CD4-positive, alpha-beta T cell (primary cell): Measurements from ENCODE around the gene ISG20. TPM values are rescaled to one million over a fixed set of nuclear protein-coding genes. Genes with fewer than 3 reads are reported as not detected.
"Not testable (repeated sequence)": the region's sequence is repeated elsewhere in the genome, so short reads cannot be mapped to it uniquely, and the experiment has no call there.

ENCODE experiments used
- ATAC-seq: fragments of 200-7000 bp; cut with Tn5 transposase; one replicate; pipeline ENCODE4 v1.10.0; 2022; ENCODE audit warnings: mild to moderate bottlenecking; ENCODE audit not compliant: poor library complexity
- CTCF ChIA-PET: fragments of 350-600 bp; sonication (Branson Sonifier 250); formaldehyde crosslinking; loops from one replicate; lab custom pipeline; 2021; ENCODE audit warnings: antibody characterized with exemption, inconsistent platforms; lab: Charles Lee
- POLR2A ChIA-PET: fragments of 350-600 bp; sonication (Branson Sonifier 250); formaldehyde crosslinking; loops from one replicate; lab custom pipeline; 2021; ENCODE audit warnings: antibody characterized with exemption, inconsistent platforms; lab: Charles Lee
- DNase-seq, 14 experiments: peaks; one replicate each; pipeline ENCODE4 v3.0.0-alpha.2; 2013 to 2020; ENCODE audit warnings: mixed read lengths in 2 of 14
- H3K27ac ChIP-seq, 2 donors: one replicate each; pipeline versions ENCODE4 v1.5.1 to v1.7.0; 2013; ENCODE audit warnings: low read length in 2 of 2, low read depth in 1 of 2, mild to moderate bottlenecking in 1 of 2
- H3K27me3 ChIP-seq, 2 experiments: 1 replicate in 1 of 2; 2 replicates in 1 of 2; pipeline versions ENCODE4 v1.6.1 to v1.7.0; 2013; ENCODE audit warnings: low read length in 2 of 2, control low read depth in 1 of 2, mild to moderate bottlenecking in 1 of 2, moderate library complexity in 1 of 2; ENCODE audit not compliant: insufficient read depth in 2 of 2, control insufficient read depth in 1 of 2
- H3K36me3 ChIP-seq: one replicate; pipeline ENCODE4 v1.6.1; 2013; ENCODE audit warnings: low read length, control low read depth; ENCODE audit not compliant: insufficient read depth
- H3K4me1 ChIP-seq: one replicate; pipeline ENCODE4 v1.6.1; 2013; ENCODE audit warnings: low read length, control low read depth; ENCODE audit not compliant: insufficient read depth
- H3K4me3 ChIP-seq: one replicate; pipeline ENCODE4 v1.5.1; 2013; ENCODE audit warnings: mild to moderate bottlenecking, low read length, moderate library complexity
- H3K9me3 ChIP-seq, 2 experiments: 1 replicate in 1 of 2; 2 replicates in 1 of 2; pipeline versions ENCODE4 v1.6.1 to v1.7.0; 2013; ENCODE audit warnings: low read length in 2 of 2, mild to moderate bottlenecking in 2 of 2, control low read depth in 1 of 2, moderate library complexity in 1 of 2; ENCODE audit not compliant: control insufficient read depth in 1 of 2, insufficient read depth in 1 of 2
- H3K27ac Mint-ChIP-seq: one replicate; pipeline ENCODE4 v1.8.0; 2020; ENCODE audit warnings: mixed read lengths
- H3K27me3 Mint-ChIP-seq: one replicate; pipeline ENCODE4 v1.8.0; 2021; ENCODE audit warnings: mixed read lengths
- H3K36me3 Mint-ChIP-seq: one replicate; pipeline ENCODE4 v1.8.0; 2021; ENCODE audit warnings: low read depth, mixed read lengths
- H3K4me1 Mint-ChIP-seq: one replicate; pipeline ENCODE4 v1.8.0; 2021; ENCODE audit warnings: low read depth, mixed read lengths
- H3K4me3 Mint-ChIP-seq: one replicate; pipeline ENCODE4 v1.8.0; 2020; ENCODE audit warnings: mild to moderate bottlenecking, mixed read lengths
- H3K9me3 Mint-ChIP-seq: one replicate; pipeline ENCODE4 v1.8.0; 2020; ENCODE audit warnings: mixed read lengths
- CTCF ChIP-seq: fragments of 200-600 bp; IDR thresholded peaks from one replicate; pipeline ENCODE4 v1.8.0; 2022; ENCODE audit warnings: antibody characterized with exemption, mild to moderate bottlenecking
- intact Hi-C, 2 experiments: fragments of 100-400 bp; cut with DNase I in 1 of 2; cut with micrococcal nuclease in 1 of 2; formaldehyde crosslinking; loops; one replicate each; pipeline versions ENCODE4 v1.15.1 to v1.9.0; 2023 to 2025; cut with DNase I, micrococcal nuclease
- total RNA-seq, 174 experiments: library from RNA in 2 of 174; stranded (reverse) in 2 of 174; gene quantifications; one replicate each; pipeline ENCODE4 v1.2.3 and lab custom pipeline; 2021 to 2026

Gene ISG20
- total RNA-seq, 2 experiments from 2014 or later, result 152 to 157 TPM

GRCh38 chr15:88631464-88632028 lies 7.3 kb upstream of the ISG20 start:
- no peak for TF ChIP-seq CTCF
- Mint-ChIP-seq H3K27ac (peak overlapping the region; percentile 95), H3K36me3 (peaks cover 77% of the 10 kb centered on the region), H3K4me1 (peaks cover 97% of the 10 kb centered on the region), H3K4me3 (no peak overlapping the region), H3K9me3 (no peaks in the 10 kb centered on the region), H3K27me3 (no peaks in the 10 kb centered on the region)
- no peaks in the 10 kb centered on the region for H3K9me3 ChIP-seq
- ChIA-PET POLR2A (interaction anchor here (1.1 to 1.7 kb wide), 4 partner anchors 10 to 22 kb away, joined by 3 to 10 read pairs (median 4); partner anchors contain the start of gene AEN), CTCF (interaction anchor here (1.2 kb wide), 1 partner anchor 10 kb away, joined by 3 read pairs; the partner anchor contains the start of gene AEN)
- peaks cover 40% of the 10 kb centered on the region for H3K36me3 ChIP-seq
- peak overlapping the region; percentile 9 to 65 for H3K27ac ChIP-seq
- peaks cover 94% of the 10 kb centered on the region for H3K4me1 ChIP-seq
- ATAC-seq, result no peak
- DNase-seq, result no peak
- no peak overlapping the region for H3K4me3 ChIP-seq
- H3K27me3 ChIP-seq, result no peaks in the 10 kb centered on the region
- intact Hi-C loops, result no loop called here

- POLR2A ChIA-PET, result interaction anchor here (0.7 to 1.7 kb wide), 3 partner anchors 11 to 282 kb away, joined by 3 to 10 read pairs (median 4); partner anchors contain the start of gene AEN
- peak overlapping the region; percentile 95 for H3K27ac Mint-ChIP-seq
- H3K4me3 Mint-ChIP-seq, result peak overlapping the region; percentile 35
- ATAC-seq, H3K27me3 Mint-ChIP-seq, H3K4me3 ChIP-seq, H3K9me3 ChIP-seq, H3K27ac ChIP-seq, intact Hi-C loops, H3K9me3 Mint-ChIP-seq, CTCF ChIA-PET, H3K27me3 ChIP-seq, DNase-seq: not testable (repeated sequence)
- H3K36me3 Mint-ChIP-seq, result peaks cover 72% of the 10 kb centered on the region
- peaks cover 96% of the 10 kb centered on the region for H3K4me1 ChIP-seq
- peaks cover 37% of the 10 kb centered on the region for H3K36me3 ChIP-seq
- H3K4me1 Mint-ChIP-seq, result peaks cover 97% of the 10 kb centered on the region
Measured at GRCh38 chr15:88632797-88633196, 6.0 kb upstream of the ISG20 start.

GRCh38 chr15:88634449-88634848 lies 4.4 kb upstream of the ISG20 start:
- ChIA-PET POLR2A (interaction anchor here (1.9 to 3.9 kb wide), 6 partner anchors 13 to 30 kb away, joined by 10 to 42 read pairs (median 24); partner anchors contain the start of gene AEN), CTCF (interaction anchor here (1.4 to 3.9 kb wide), 3 partner anchors 10 to 270 kb away, joined by 3 to 36 read pairs (median 4); no protein-coding TSS in a partner anchor)
- peaks cover 94% of the 10 kb centered on the region for H3K4me1 ChIP-seq
- Mint-ChIP-seq H3K4me3 (peak overlapping the region; percentile 9), H3K36me3 (peaks cover 62% of the 10 kb centered on the region), H3K27me3 (no peaks in the 10 kb centered on the region), H3K27ac (peak overlapping the region; percentile 95), H3K9me3 (no peaks in the 10 kb centered on the region), H3K4me1 (peaks cover 96% of the 10 kb centered on the region)
- peaks cover 27% of the 10 kb centered on the region for H3K36me3 ChIP-seq
- H3K9me3 ChIP-seq, result no peaks in the 10 kb centered on the region
- peak overlapping the region; percentile 99 to 100 for H3K27ac ChIP-seq
- no peak overlapping the region for H3K4me3 ChIP-seq
- DNase-seq (no peak), ATAC-seq (no peak)
- intact Hi-C loops, result no loop called here
- no peak for TF ChIP-seq CTCF
- no peaks in the 10 kb centered on the region for H3K27me3 ChIP-seq
